ENCODE data around the gene CETP. TPM values are rescaled to one million over a fixed set of nuclear protein-coding genes. Genes with fewer than 3 reads are reported as not detected.

Gene CETP
- total RNA-seq, 4 donors from 2014 or later, result not detected

DNA sequence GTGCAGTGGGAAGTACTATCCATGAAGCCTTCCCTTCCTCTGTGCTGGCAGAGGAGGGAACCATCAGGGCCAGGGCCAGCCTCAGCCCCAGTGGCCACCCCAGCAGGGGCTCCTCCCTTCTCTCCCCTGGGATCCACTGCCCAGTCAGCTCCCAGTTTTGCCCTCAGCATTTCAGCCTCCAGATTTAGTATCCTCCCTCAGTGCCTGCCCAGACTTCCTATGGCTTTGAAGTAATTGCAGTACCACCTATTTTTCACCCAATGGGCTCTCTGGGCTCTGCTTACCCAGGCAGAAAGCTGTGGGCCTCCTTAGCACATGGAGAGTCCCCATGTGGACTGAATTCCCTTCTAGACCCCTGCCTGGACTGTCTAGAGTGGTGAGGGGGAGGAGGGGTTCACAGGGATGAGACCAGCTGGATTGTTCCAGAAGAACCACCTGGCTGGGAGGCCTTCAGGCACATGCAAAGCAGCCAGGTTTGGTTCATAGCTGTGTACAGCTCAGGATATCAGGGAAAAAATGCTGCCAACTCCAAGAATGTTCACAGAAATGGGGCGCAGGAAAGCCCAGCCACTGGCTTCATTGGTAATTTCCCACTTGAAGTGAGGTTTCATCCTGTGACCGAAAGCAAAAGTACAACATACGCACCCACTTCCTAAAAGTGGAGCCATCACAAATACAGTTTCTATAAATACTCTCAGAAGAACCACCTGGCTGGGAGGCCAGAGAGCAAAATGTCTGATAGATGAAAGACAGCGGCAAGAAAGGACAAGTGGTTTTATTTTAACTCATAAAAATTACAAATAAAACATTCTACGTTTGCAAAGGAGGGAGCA, 45.0 kb upstream of the CETP start:
- TF ChIP-seq, protein P1, sequence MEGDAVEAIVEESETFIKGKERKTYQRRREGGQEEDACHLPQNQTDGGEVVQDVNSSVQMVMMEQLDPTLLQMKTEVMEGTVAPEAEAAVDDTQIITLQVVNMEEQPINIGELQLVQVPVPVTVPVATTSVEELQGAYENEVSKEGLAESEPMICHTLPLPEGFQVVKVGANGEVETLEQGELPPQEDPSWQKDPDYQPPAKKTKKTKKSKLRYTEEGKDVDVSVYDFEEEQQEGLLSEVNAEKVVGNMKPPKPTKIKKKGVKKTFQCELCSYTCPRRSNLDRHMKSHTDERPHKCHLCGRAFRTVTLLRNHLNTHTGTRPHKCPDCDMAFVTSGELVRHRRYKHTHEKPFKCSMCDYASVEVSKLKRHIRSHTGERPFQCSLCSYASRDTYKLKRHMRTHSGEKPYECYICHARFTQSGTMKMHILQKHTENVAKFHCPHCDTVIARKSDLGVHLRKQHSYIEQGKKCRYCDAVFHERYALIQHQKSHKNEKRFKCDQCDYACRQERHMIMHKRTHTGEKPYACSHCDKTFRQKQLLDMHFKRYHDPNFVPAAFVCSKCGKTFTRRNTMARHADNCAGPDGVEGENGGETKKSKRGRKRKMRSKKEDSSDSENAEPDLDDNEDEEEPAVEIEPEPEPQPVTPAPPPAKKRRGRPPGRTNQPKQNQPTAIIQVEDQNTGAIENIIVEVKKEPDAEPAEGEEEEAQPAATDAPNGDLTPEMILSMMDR (IDR thresholded peaks at IDR 0.05 in 4 of 5, conservative IDR thresholded peaks at IDR 0.05 in 1 of 5), result no peak
- no peak for TF ChIP-seq POLR2A (IDR thresholded peaks at IDR 0.05)
- Histone ChIP-seq H3K27ac (peak overlapping the region in 1 of 4 donors; percentile 13), H3K9me3 (no peaks in the 10 kb centered on the region), H3K27me3 (peaks cover 0 to 11% (median under 1%) of the 10 kb centered on the region in 3 donors), H3K36me3 (no peaks in the 10 kb centered on the region), H3K4me1 (peaks cover 5 to 7% of the 10 kb centered on the region in 2 donors), H3K4me3 (no peak overlapping the region)
- in situ Hi-C loops (cut with MboI; ENCODE audit: low sequenced_read_pairs in 4 of 4) (no loop called here), intact Hi-C loops (cut with DNase I; ENCODE audit: low total_unique reads) (no loop called here)
- DNase-seq (no peak), ATAC-seq (peak in 1 of 2 donors; percentile 55)

DNA sequence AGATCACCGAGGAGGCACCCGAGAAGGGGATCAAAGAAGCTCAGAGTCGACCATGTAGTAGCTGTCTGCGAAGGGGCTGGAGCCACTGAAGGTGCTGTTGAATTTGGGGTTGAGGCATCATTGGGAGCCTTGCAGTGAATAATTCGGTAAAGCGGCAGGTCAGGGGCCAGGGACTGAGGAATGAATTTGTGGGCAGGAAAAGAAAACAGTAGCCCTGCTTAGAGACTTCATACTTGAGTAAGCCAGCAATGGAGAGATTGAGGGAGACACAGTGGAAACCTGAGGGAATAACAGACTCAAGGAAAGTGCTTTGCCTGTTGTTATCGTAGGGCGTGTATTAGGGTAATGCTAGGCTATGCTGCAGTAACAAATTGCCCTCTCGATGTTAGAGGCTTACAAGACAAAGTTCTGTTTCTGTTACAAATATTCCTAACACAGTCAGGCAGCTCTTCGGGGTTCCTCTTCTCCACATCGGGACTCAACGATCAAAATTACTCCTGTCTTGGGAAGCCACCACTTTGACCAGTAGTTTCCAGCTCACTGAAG, 43.2 kb upstream of the CETP start:
- no peaks in the 10 kb centered on the region for H3K36me3 ChIP-seq
- in situ Hi-C loops (cut with MboI; ENCODE audit: low sequenced_read_pairs in 4 of 4) (no loop called here), intact Hi-C loops (cut with DNase I; ENCODE audit: low total_unique reads) (no loop called here)
- H3K4me1 ChIP-seq, result peaks cover 0 to 5% of the 10 kb centered on the region in 2 donors
- no peak overlapping the region for H3K27ac ChIP-seq
- ATAC-seq, result no peak
- no peaks in the 10 kb centered on the region for H3K9me3 ChIP-seq
- no peak overlapping the region for H3K4me3 ChIP-seq
- TF ChIP-seq, protein P1 (IDR thresholded peaks at IDR 0.05 in 4 of 5, conservative IDR thresholded peaks at IDR 0.05 in 1 of 5), result no peak
- no peak for TF ChIP-seq POLR2A (IDR thresholded peaks at IDR 0.05)
- DNase-seq, result no peak
- no peaks in the 10 kb centered on the region for H3K27me3 ChIP-seq

GRCh38 chr16:56919099-56919800, 42.5 kb upstream of the CETP start:
- TF ChIP-seq, protein P1 (IDR thresholded peaks at IDR 0.05 in 4 of 5, conservative IDR thresholded peaks at IDR 0.05 in 1 of 5), result no peak
- TF ChIP-seq POLR2A (IDR thresholded peaks at IDR 0.05), result no peak
- no peaks in the 10 kb centered on the region for H3K27me3 ChIP-seq
- no peak overlapping the region for H3K27ac ChIP-seq
- no peak overlapping the region for H3K4me3 ChIP-seq
- no peaks in the 10 kb centered on the region for H3K9me3 ChIP-seq
- H3K36me3 ChIP-seq, result no peaks in the 10 kb centered on the region
- no peak for ATAC-seq
- intact Hi-C loops (cut with DNase I; ENCODE audit: low total_unique reads), result no loop called here
- in situ Hi-C loops (cut with MboI; ENCODE audit: low sequenced_read_pairs in 4 of 4), result no loop called here
- peaks cover 0 to 5% of the 10 kb centered on the region in 2 donors for H3K4me1 ChIP-seq
- no peak for DNase-seq

GRCh38 chr16:56921571-56921970, 40.2 kb upstream of the CETP start:
- no peak for ATAC-seq
- TF ChIP-seq, protein P1 (IDR thresholded peaks at IDR 0.05 in 4 of 5, conservative IDR thresholded peaks at IDR 0.05 in 1 of 5), result no peak
- no peak for TF ChIP-seq POLR2A (IDR thresholded peaks at IDR 0.05)
- Histone ChIP-seq H3K4me3 (no peak overlapping the region), H3K27me3 (no peaks in the 10 kb centered on the region), H3K36me3 (no peaks in the 10 kb centered on the region), H3K4me1 (peaks cover 0 to 2% of the 10 kb centered on the region in 2 donors), H3K9me3 (no peaks in the 10 kb centered on the region), H3K27ac (no peak overlapping the region)
- in situ Hi-C loops (cut with MboI; ENCODE audit: low sequenced_read_pairs in 4 of 4), result no loop called here
- intact Hi-C loops (cut with DNase I; ENCODE audit: low total_unique reads), result no loop called here
- no peak for DNase-seq
